GM12878 (cell line): ENCODE data around the gene CNTNAP2. TPM values are rescaled to one million over a fixed set of nuclear protein-coding genes. Genes with fewer than 3 reads are reported as not detected.

Experiments used
- ATAC-seq: fragments of 200-7000 bp; cut with Tn5 transposase; 3 replicates; pipeline ENCODE4 v1.9.1; 2020; ENCODE audit warnings: mild to moderate bottlenecking, moderate library complexity
- BruUV-seq: library from RNA; stranded (reverse); fragments of 400-500 nt; replicated peaks from 2 replicates; lab custom pipeline; 2021; lab: Mats Ljungman, UMichigan
- CTCF ChIA-PET: fragments of 300-600 bp; sonication (Branson Sonifier 250); formaldehyde crosslinking; extraction: SDS; loops from one replicate; lab custom pipeline; 2021; ENCODE audit warnings: inconsistent platforms; lab: Yijun Ruan, JAX
- POLR2A ChIA-PET: fragments of 350-600 bp; formaldehyde crosslinking; extraction: SDS; loops from one replicate; lab custom pipeline; 2021; ENCODE audit warnings: inconsistent platforms; lab: Charles Lee
- RAD21 ChIA-PET: fragments of 300-600 bp; sonication (Branson Sonifier 250); formaldehyde crosslinking; loops from one replicate; lab custom pipeline; 2023; ENCODE audit warnings: antibody characterized with exemption; ENCODE audit not compliant: unreplicated experiment; lab: Charles Lee
- SMC1A ChIA-PET: fragments of 300-600 bp; sonication (Branson Sonifier 250); formaldehyde crosslinking; loops from one replicate; lab custom pipeline; 2023; ENCODE audit not compliant: unreplicated experiment, uncharacterized antibody; lab: Charles Lee
- DNase-seq: peaks from one replicate; pipeline ENCODE4 v3.0.0-alpha.2; 2011; ENCODE audit warnings: low read depth, low spot score
- FAIRE-seq: peaks from 3 replicates; lab custom pipeline; 2011; peaks lifted over from hg19 to GRCh38; lab: Jason Lieb, UNC
- H2AFZ ChIP-seq: 2 replicates; pipeline ENCODE4 v1.6.0; 2011; ENCODE audit warnings: low read depth, low read length, control low read depth; ENCODE audit not compliant: control insufficient read depth
- H3K27ac ChIP-seq: 2 replicates; pipeline ENCODE4 v1.5.1; 2011; ENCODE audit warnings: control low read depth; ENCODE audit not compliant: control insufficient read depth, insufficient read depth
- H3K27me3 ChIP-seq, 2 experiments: replicated peaks in 1 of 2; 2 replicates each; pipeline versions ENCODE4 v1.6.0 to v1.6.1; 2011; ENCODE audit warnings: low read length in 1 of 2; ENCODE audit not compliant: control insufficient read depth in 2 of 2, insufficient read depth in 2 of 2
- H3K36me3 ChIP-seq, 2 experiments: 2 replicates each; pipeline ENCODE4 v1.5.1; 2011; ENCODE audit warnings: low read length in 1 of 2; ENCODE audit not compliant: control insufficient read depth in 2 of 2, insufficient read depth in 2 of 2
- H3K4me1 ChIP-seq: 2 replicates; pipeline ENCODE4 v1.6.1; 2011; ENCODE audit warnings: mild to moderate bottlenecking, low read length, moderate library complexity, mixed read lengths; ENCODE audit not compliant: control insufficient read depth, insufficient read depth
- H3K4me2 ChIP-seq: 2 replicates; pipeline ENCODE4 v1.6.0; 2011; ENCODE audit warnings: control low read depth; ENCODE audit not compliant: control insufficient read depth, insufficient read depth
- H3K4me3 ChIP-seq: fragments of 200-600 bp; sonication (generic); 2 replicates; pipeline ENCODE4 v1.5.1; 2016
- H3K79me2 ChIP-seq: 2 replicates; pipeline ENCODE4 v1.6.0; 2011; ENCODE audit warnings: low read length; ENCODE audit not compliant: control insufficient read depth, insufficient read depth
- H3K9ac ChIP-seq: 2 replicates; pipeline ENCODE4 v1.8.0; 2011; ENCODE audit warnings: low read length, control low read depth, mixed read lengths; ENCODE audit not compliant: control insufficient read depth, insufficient read depth
- H3K9me3 ChIP-seq: replicated peaks from 3 replicates; pipeline ENCODE4 v1.5.1; 2011; ENCODE audit warnings: mild to moderate bottlenecking, low read length; ENCODE audit not compliant: control insufficient read depth, insufficient read depth
- H4K20me1 ChIP-seq: 2 replicates; pipeline ENCODE4 v1.6.0; 2011; ENCODE audit not compliant: control insufficient read depth, insufficient read depth
- NBN ChIP-seq: fragments of 450-650 bp; IDR thresholded peaks from 2 replicates; pipeline ENCODE4 v1.6.1; 2016
- PKNOX1 ChIP-seq: fragments of 450-650 bp; IDR thresholded peaks from 2 replicates; pipeline ENCODE4 v1.6.1; 2016; ENCODE audit warnings: mild to moderate bottlenecking
- RBBP5 ChIP-seq: fragments of 200-600 bp; sonication (generic); conservative IDR thresholded peaks from 2 replicates; pipeline ENCODE4 v1.6.1; 2016
- RELA ChIP-seq: fragments of 450-650 bp; IDR thresholded peaks from 2 replicates; pipeline ENCODE4 v1.8.0; 2014; ENCODE audit warnings: borderline replicate concordance; ENCODE audit not compliant: partially characterized antibody
- ZBTB4 ChIP-seq: fragments of 450-650 bp; formaldehyde crosslinking; IDR thresholded peaks from 2 replicates; pipeline ENCODE4 v1.4.0; 2022; ENCODE audit warnings: mild to moderate bottlenecking, moderate library complexity
- ZNF384 ChIP-seq: IDR thresholded peaks from 2 replicates; pipeline ENCODE4 v1.6.1; 2012; ENCODE audit warnings: low read depth, mild to moderate bottlenecking, low read length, improper control_type of control experiment, borderline replicate concordance
- WGBS: methylation state at CpG from one replicate; pipeline ENCODE4 v1.1.6; 2016; ENCODE audit warnings: low lambda C conversion rate; ENCODE audit not compliant: insufficient replicate concordance, insufficient coverage; ENCODE audit errors: missing lambda C conversion rate; 5-methylcytosine and 5-hydroxymethylcytosine counted together
- in situ Hi-C: fragments of 300-500 bp; cut with MboI; formaldehyde crosslinking; loops from 9 replicates; pipeline ENCODE4 v1.14.3; 2018; ENCODE audit warnings: mixed read lengths
- intact Hi-C: fragments of 100-400 bp; cut with micrococcal nuclease; formaldehyde crosslinking; loops from one replicate; pipeline ENCODE4 v1.14.2; 2022; ENCODE audit not compliant: unreplicated experiment
- polyA plus RNA-seq, 11 experiments: library from polyadenylated mRNA; depleted of rRNA in 4 of 11; unstranded in 6 of 11; stranded (reverse) in 5 of 11; fragments of >200 nt; fragmentation: Nextera tagmentation in 4 of 11; fragmentation: Illumina TruSeq in 1 of 11; extraction: Ambion mirVana in 4 of 11; extraction: Trizol in 1 of 11; gene quantifications; 1 replicate in 1 of 11; 2 replicates in 10 of 11; pipeline versions ENCODE4 v1.2.1 to v1.2.3, GENCODE V29; 2011 to 2016; ENCODE audit warnings: inconsistent platforms in 2 of 11, missing spikeins in 2 of 11, low read depth in 1 of 11
- total RNA-seq, 4 experiments: library from RNA; depleted of rRNA in 3 of 4; stranded (reverse); fragments of >200 nt in 3 of 4; fragmentation: Illumina TruSeq in 1 of 4; extraction: Trizol in 1 of 4; gene quantifications; 2 replicates each; pipeline versions ENCODE4 v1.2.1 to v1.2.3, GENCODE V29; 2013 to 2021

CNTNAP2 gene
- total and polyA plus RNA-seq, 10 of the 15 experiments (the other 5 are each of a cell fraction or from before 2014, with no cell fraction given) = 0.03 to 0.08 (median 0.03) TPM; not detected in 7

GRCh38 chr7:148044173-148044572 lies 1927.6 kb downstream of the CNTNAP2 start:
- ChIA-PET RAD21 (no interaction called here), CTCF (no interaction called here), SMC1A (no interaction called here), POLR2A (no interaction called here)
- H3K9ac ChIP-seq = no peak overlapping the region
- no TSS peak for BruUV-seq
- intact Hi-C loops (no loop called here), in situ Hi-C loops (no loop called here)
- DNase-seq (no peak), ATAC-seq (no peak), FAIRE-seq (no peak)
- H3K4me3 ChIP-seq = no peak overlapping the region
- no peaks in the 10 kb centered on the region for H3K4me1 ChIP-seq
- TF ChIP-seq RBBP5 (no peak), ZNF384 (no peak), ZBTB4 (CRISPR knock-in tag) (no peak)
- H3K79me2 ChIP-seq = no peaks in the 10 kb centered on the region
- H3K27me3 ChIP-seq = no peaks in the 10 kb centered on the region
- no peak overlapping the region for H3K4me2 ChIP-seq
- H4K20me1 ChIP-seq = no peaks in the 10 kb centered on the region
- no peak overlapping the region for H2AFZ ChIP-seq
- no peak overlapping the region for H3K27ac ChIP-seq
- H3K9me3 ChIP-seq = peaks cover 3% of the 10 kb centered on the region; the same call in 1 of the 3 replicates
- no peaks in the 10 kb centered on the region for H3K36me3 ChIP-seq
- WGBS = 55% methylated on average over 9 of the region's 9 CpGs

- in situ Hi-C loops = no loop called here
- ChIA-PET CTCF (no interaction called here), RAD21 (no interaction called here), SMC1A (no interaction called here), POLR2A (no interaction called here)
- Histone ChIP-seq H2AFZ (no peak overlapping the region), H3K9ac (no peak overlapping the region), H3K79me2 (no peaks in the 10 kb centered on the region), H4K20me1 (no peaks in the 10 kb centered on the region), H3K4me3 (no peak overlapping the region), H3K9me3 (peaks cover 3% of the 10 kb centered on the region; the same call in 1 of the 3 replicates), H3K36me3 (no peaks in the 10 kb centered on the region), H3K27me3 (no peaks in the 10 kb centered on the region), H3K4me2 (no peak overlapping the region), H3K4me1 (no peaks in the 10 kb centered on the region; the same call in 1 of the 2 replicates), H3K27ac (no peak overlapping the region)
- BruUV-seq = no TSS peak
- intact Hi-C loops = no loop called here
- FAIRE-seq (no peak), ATAC-seq (no peak), DNase-seq (no peak)
- WGBS = 57% methylated on average over 6 of the region's 6 CpGs
- no peak for TF ChIP-seq NBN
- TF ChIP-seq RELA = no peak
- TF ChIP-seq PKNOX1 = no peak
Measured at GRCh38 chr7:148045521-148045920, 1928.9 kb downstream of the CNTNAP2 start.
